ENCODE data around the gene SLC23A3. TPM values are rescaled to one million over a fixed set of nuclear protein-coding genes. Genes with fewer than 3 reads are reported as not detected.

Gene SLC23A3
- total and polyA plus RNA-seq, 10 of the 15 experiments (the other 5 are each of a cell fraction or from before 2014, with no cell fraction given) = 0.07 to 1.0 (median 0.40) TPM; not detected in 1

DNA sequence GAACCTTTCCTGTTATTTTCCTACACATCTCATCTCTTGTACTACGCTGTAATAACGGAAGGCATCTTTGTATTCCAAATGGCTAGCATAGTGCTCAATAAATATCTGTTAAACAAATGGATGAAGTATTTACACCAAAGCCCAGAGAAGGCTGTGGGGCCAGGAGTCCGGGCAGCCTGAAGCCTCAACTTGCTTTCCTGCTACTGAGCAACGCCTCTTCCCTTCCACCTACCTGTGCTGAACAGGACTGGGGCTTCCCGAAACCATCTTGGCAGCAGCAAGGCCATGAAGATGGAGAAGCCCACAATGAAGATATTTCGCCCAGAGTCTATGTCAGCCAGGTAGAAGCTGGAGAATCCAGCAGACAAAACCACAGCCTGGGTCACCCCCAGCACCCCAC is 6.7 kb downstream of the SLC23A3 start:
- no peaks in the 10 kb centered on the region for H4K20me1 ChIP-seq (ENCODE audit: control insufficient read depth, insufficient read depth)
- H3K27me3 ChIP-seq (replicated peaks in 1 of 2; ENCODE audit: control insufficient read depth in 2 of 2, insufficient read depth in 2 of 2, low read length in 1 of 2) = no peaks in the 10 kb centered on the region
- no peak overlapping the region for H2AFZ ChIP-seq (ENCODE audit: control insufficient read depth, low read depth, low read length)
- POLR2A ChIA-PET = interaction anchor here (0.6 kb wide), 2 partner anchors 21 to 26 kb away, joined by 3 to 5 read pairs; no protein-coding TSS in a partner anchor
- peaks cover 4% of the 10 kb centered on the region; the same call in 1 of the 2 replicates for H3K4me1 ChIP-seq (ENCODE audit: control insufficient read depth, insufficient read depth, low read length)
- no peak overlapping the region for H3K4me3 ChIP-seq
- H3K9me3 ChIP-seq (replicated peaks; ENCODE audit: control insufficient read depth, insufficient read depth, low read length) = no peaks in the 10 kb centered on the region
- CTCF ChIA-PET = interaction anchor here (0.9 to 2.6 kb wide), 6 partner anchors 8 to 132 kb away, joined by 3 to 13 read pairs (median 4); no protein-coding TSS in a partner anchor
- WGBS (ENCODE audit: insufficient coverage, insufficient replicate concordance, low lambda C conversion rate, missing lambda C conversion rate) = 74% methylated on average over 6 of the region's 6 CpGs
- H3K9ac ChIP-seq (ENCODE audit: control insufficient read depth, insufficient read depth, low read length) = no peak overlapping the region
- intact Hi-C loops (cut with micrococcal nuclease; ENCODE audit: unreplicated experiment) (loop anchor here (5.0 kb wide), 1 partner anchor 224 kb away; the partner anchor contains the start of gene DNPEP), in situ Hi-C loops (cut with MboI) (no loop called here)
- ATAC-seq (no peak), FAIRE-seq (no peak), DNase-seq (ENCODE audit: low read depth, low spot score) (no peak)
- H3K27ac ChIP-seq (ENCODE audit: control insufficient read depth, insufficient read depth) = no peak overlapping the region
- SMC1A ChIA-PET (ENCODE audit: uncharacterized antibody, unreplicated experiment) = interaction anchor here (1.1 kb wide), 1 partner anchor 48 kb away, joined by 3 read pairs; no protein-coding TSS in a partner anchor
- no peaks in the 10 kb centered on the region for H3K36me3 ChIP-seq (ENCODE audit: control insufficient read depth in 2 of 2, insufficient read depth in 2 of 2, low read length in 1 of 2)
- RAD21 ChIA-PET (ENCODE audit: unreplicated experiment) = no interaction called here
- no peak for TF ChIP-seq SMARCA5 (IDR thresholded peaks at IDR 0.05)
- no peak for TF ChIP-seq SREBF2 (IDR thresholded peaks at IDR 0.05; ENCODE audit: low read length)
- no peak for TF ChIP-seq MTA2 (IDR thresholded peaks at IDR 0.05; ENCODE audit: low read depth)
- no peak for TF ChIP-seq TARDBP (IDR thresholded peaks at IDR 0.05; ENCODE audit: borderline replicate concordance)
- TF ChIP-seq STAT3 (IDR thresholded peaks at IDR 0.05; ENCODE audit: low read depth, low read length) = no peak
- TF ChIP-seq RB1 (IDR thresholded peaks at IDR 0.05; ENCODE audit: borderline replicate concordance) = no peak
- TF ChIP-seq, protein P1, sequence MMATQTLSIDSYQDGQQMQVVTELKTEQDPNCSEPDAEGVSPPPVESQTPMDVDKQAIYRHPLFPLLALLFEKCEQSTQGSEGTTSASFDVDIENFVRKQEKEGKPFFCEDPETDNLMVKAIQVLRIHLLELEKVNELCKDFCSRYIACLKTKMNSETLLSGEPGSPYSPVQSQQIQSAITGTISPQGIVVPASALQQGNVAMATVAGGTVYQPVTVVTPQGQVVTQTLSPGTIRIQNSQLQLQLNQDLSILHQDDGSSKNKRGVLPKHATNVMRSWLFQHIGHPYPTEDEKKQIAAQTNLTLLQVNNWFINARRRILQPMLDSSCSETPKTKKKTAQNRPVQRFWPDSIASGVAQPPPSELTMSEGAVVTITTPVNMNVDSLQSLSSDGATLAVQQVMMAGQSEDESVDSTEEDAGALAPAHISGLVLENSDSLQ (IDR thresholded peaks at IDR 0.05) = no peak
- TF ChIP-seq CEBPB (IDR thresholded peaks at IDR 0.05; ENCODE audit: borderline replicate concordance in 1 of 2, low read depth in 2 of 2, low read length in 2 of 2) = no peak
- TF ChIP-seq NFYB (IDR thresholded peaks at IDR 0.05; ENCODE audit: insufficient read depth, low read depth, low read length) = no peak
- no TSS peak for BruUV-seq (replicated peaks)
- peaks cover 2% of the 10 kb centered on the region for H3K79me2 ChIP-seq (ENCODE audit: control insufficient read depth, insufficient read depth, low read length)
- no peak overlapping the region for H3K4me2 ChIP-seq (ENCODE audit: control insufficient read depth, insufficient read depth)
